T-cell (primary cell): Measurements from ENCODE around the gene PCK2. TPM values are rescaled to one million over a fixed set of nuclear protein-coding genes. Genes with fewer than 3 reads are reported as not detected.
A peak's percentile ranks its signal among the peaks of the same experiment; 100 is the strongest.
"Not testable (repeated sequence)": the region's sequence is repeated elsewhere in the genome, so short reads cannot be mapped to it uniquely, and the experiment has no call there.

Source experiments
- ATAC-seq, 4 experiments: fragments of 200-7000 bp in 3 of 4; fragments of 150-1000 bp in 1 of 4; cut with Tn5 transposase; replicated peaks in 1 of 4; 1 replicate in 3 of 4; 2 replicates in 1 of 4; pipeline ENCODE4 v1.10.0; 2021; ENCODE audit warnings: moderate library complexity in 3 of 4, mild to moderate bottlenecking in 2 of 4, moderate number of reproducible peaks in 1 of 4
- CTCF ChIA-PET, 2 donors: fragments of 300-600 bp; sonication (Branson Sonifier 250); formaldehyde crosslinking; loops; one replicate each; lab custom pipeline; 2022; ENCODE audit warnings: antibody characterized with exemption in 2 of 2; lab: Charles Lee
- POLR2A ChIA-PET, 2 donors: fragments of 300-600 bp; sonication (Branson Sonifier 250); formaldehyde crosslinking; loops; one replicate each; lab custom pipeline; 2022; ENCODE audit warnings: antibody characterized with exemption in 2 of 2; lab: Charles Lee
- DNase-seq, 35 experiments: peaks; one replicate each; pipeline versions ENCODE4 v3.0.0 to v3.0.0-alpha.2; 2013 to 2023
- H3K27ac ChIP-seq: one replicate; pipeline ENCODE4 v1.5.1; 2013; ENCODE audit warnings: low read length
- H3K27me3 ChIP-seq, 2 experiments: replicated peaks in 1 of 2; 1 replicate in 1 of 2; 2 replicates in 1 of 2; pipeline versions ENCODE4 v1.6.1 to v1.7.0; 2013; ENCODE audit warnings: low read length in 1 of 2, mixed read lengths in 1 of 2; ENCODE audit not compliant: control insufficient read depth in 2 of 2, insufficient read depth in 2 of 2; ENCODE audit errors: extremely low read depth in 1 of 2
- H3K36me3 ChIP-seq, 2 donors: 1 replicate in 1 of 2; 2 replicates in 1 of 2; pipeline versions ENCODE4 v1.6.1 to v1.7.0; 2013; ENCODE audit warnings: low read length in 1 of 2; ENCODE audit not compliant: control insufficient read depth in 2 of 2, insufficient read depth in 1 of 2; ENCODE audit errors: extremely low read depth in 1 of 2
- H3K4me1 ChIP-seq, 2 experiments: 1 replicate in 1 of 2; 2 replicates in 1 of 2; pipeline versions ENCODE4 v1.6.1 to v1.7.0; 2013; ENCODE audit warnings: low read length in 2 of 2, mixed read lengths in 1 of 2; ENCODE audit not compliant: insufficient read depth in 2 of 2, control insufficient read depth in 1 of 2; ENCODE audit errors: extremely low read depth in 1 of 2
- H3K4me3 ChIP-seq, 2 donors: 1 replicate in 1 of 2; 2 replicates in 1 of 2; pipeline versions ENCODE4 v1.5.1 to v1.7.0; 2013; ENCODE audit warnings: mild to moderate bottlenecking in 2 of 2, low read length in 1 of 2, moderate library complexity in 1 of 2; ENCODE audit not compliant: control insufficient read depth in 1 of 2; ENCODE audit errors: extremely low read depth in 1 of 2
- H3K9me3 ChIP-seq: 2 replicates; pipeline ENCODE4 v1.7.0; 2013
- H3K27ac Mint-ChIP-seq, 2 donors: one replicate each; pipeline ENCODE4 v1.8.0; 2020 to 2021; ENCODE audit warnings: mild to moderate bottlenecking in 2 of 2, mixed read lengths in 2 of 2
- H3K27me3 Mint-ChIP-seq, 2 donors: one replicate each; pipeline ENCODE4 v1.8.0; 2021 to 2022; ENCODE audit warnings: mixed read lengths in 2 of 2
- H3K36me3 Mint-ChIP-seq: one replicate; pipeline ENCODE4 v1.8.0; 2021; ENCODE audit warnings: mixed read lengths
- H3K4me1 Mint-ChIP-seq, 3 donors: one replicate each; pipeline ENCODE4 v1.8.0; 2020 to 2022; ENCODE audit warnings: mixed read lengths in 3 of 3, mild to moderate bottlenecking in 1 of 3
- H3K4me3 Mint-ChIP-seq, 3 donors: one replicate each; pipeline ENCODE4 v1.8.0; 2020 to 2022; ENCODE audit warnings: mild to moderate bottlenecking in 3 of 3, mixed read lengths in 3 of 3, moderate library complexity in 3 of 3
- H3K9me3 Mint-ChIP-seq, 3 donors: one replicate each; pipeline ENCODE4 v1.8.0; 2020 to 2022; ENCODE audit warnings: mixed read lengths in 3 of 3
- WGBS: methylation state at CpG from one replicate; pipeline ENCODE4 v1.1.5; 2013; ENCODE audit warnings: missing lambda C conversion rate; ENCODE audit not compliant: insufficient coverage; 5-methylcytosine and 5-hydroxymethylcytosine counted together
- total RNA-seq, 35 experiments: library from RNA in 6 of 35; stranded (reverse) in 6 of 35; fragments of 120-200 nt in 1 of 35; gene quantifications; one replicate each; pipeline versions ENCODE4 v1.2.1 to v1.2.4 and lab custom pipeline; 2013 to 2026

PCK2 gene
- total RNA-seq, 5 donors from 2014 or later (not counting 1 experiment from before 2014, with no cell fraction given) = 11.8 to 35.5 (median 29.4) TPM

GRCh38 chr14:24102357-24103048 lies 8.4 kb downstream of the PCK2 start:
- H3K9me3 Mint-ChIP-seq = peaks cover 0 to 4% (median 0%) of the 10 kb centered on the region in 3 donors
- no peak for ATAC-seq
- peak overlapping the region in 1 of 2 donors; percentile 16 for H3K27ac Mint-ChIP-seq
- WGBS = 100% methylated on average over 1 of the region's 7 CpGs
- no peak for DNase-seq
- H3K4me1 Mint-ChIP-seq = peaks cover 0 to 3% (median 0%) of the 10 kb centered on the region in 3 donors
- POLR2A ChIA-PET = no interaction called here
- H3K27ac ChIP-seq = no peak overlapping the region
- H3K4me1 ChIP-seq = no peaks in the 10 kb centered on the region
- CTCF ChIA-PET = interaction anchor here in 1 of 2 donors (0.6 kb wide), 1 partner anchor 252 kb away, joined by 4 read pairs; no protein-coding TSS in a partner anchor
- no peaks in the 10 kb centered on the region for H3K27me3 Mint-ChIP-seq
- H3K4me3 Mint-ChIP-seq = no peak overlapping the region
- no peaks in the 10 kb centered on the region for H3K27me3 ChIP-seq
- H3K4me3 ChIP-seq = no peak overlapping the region
- H3K36me3 ChIP-seq = peaks cover 8 to 39% of the 10 kb centered on the region in 2 donors
- peaks cover 44% of the 10 kb centered on the region for H3K36me3 Mint-ChIP-seq
- no peaks in the 10 kb centered on the region for H3K9me3 ChIP-seq

DNA sequence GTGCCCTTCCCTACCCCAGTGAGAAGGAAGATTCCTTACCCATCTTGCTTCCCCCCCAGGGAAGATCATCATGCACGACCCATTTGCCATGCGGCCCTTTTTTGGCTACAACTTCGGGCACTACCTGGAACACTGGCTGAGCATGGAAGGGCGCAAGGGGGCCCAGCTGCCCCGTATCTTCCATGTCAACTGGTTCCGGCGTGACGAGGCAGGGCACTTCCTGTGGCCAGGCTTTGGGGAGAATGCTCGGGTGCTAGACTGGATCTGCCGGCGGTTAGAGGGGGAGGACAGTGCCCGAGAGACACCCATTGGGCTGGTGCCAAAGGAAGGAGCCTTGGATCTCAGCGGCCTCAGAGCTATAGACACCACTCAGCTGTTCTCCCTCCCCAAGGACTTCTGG lies 9.3 kb downstream of the PCK2 start:
- no peak overlapping the region for H3K27ac Mint-ChIP-seq
- H3K4me3 ChIP-seq = no peak overlapping the region
- ChIA-PET POLR2A (interaction anchor here in 1 of 2 donors (0.5 to 0.8 kb wide), 2 partner anchors 10 to 192 kb away, joined by 3 to 6 read pairs; no protein-coding TSS in a partner anchor), CTCF (no interaction called here)
- ATAC-seq (no peak), DNase-seq (no peak)
- H3K4me1 ChIP-seq = peaks cover 0 to under 1% of the 10 kb centered on the region in 2 experiments
- peaks cover 2 to 6% (median 3%) of the 10 kb centered on the region in 3 donors for H3K4me1 Mint-ChIP-seq
- H3K27me3 ChIP-seq = no peaks in the 10 kb centered on the region
- H3K27ac ChIP-seq = no peak overlapping the region
- H3K9me3 Mint-ChIP-seq = peaks cover 0 to 4% (median 0%) of the 10 kb centered on the region in 3 donors
- H3K4me3 Mint-ChIP-seq = no peak overlapping the region
- peaks cover 4 to 36% of the 10 kb centered on the region in 2 donors for H3K36me3 ChIP-seq
- H3K27me3 Mint-ChIP-seq = no peaks in the 10 kb centered on the region
- H3K9me3 ChIP-seq = no peaks in the 10 kb centered on the region
- WGBS = 100% methylated on average over 8 of the region's 13 CpGs
- peaks cover 44% of the 10 kb centered on the region for H3K36me3 Mint-ChIP-seq

DNA sequence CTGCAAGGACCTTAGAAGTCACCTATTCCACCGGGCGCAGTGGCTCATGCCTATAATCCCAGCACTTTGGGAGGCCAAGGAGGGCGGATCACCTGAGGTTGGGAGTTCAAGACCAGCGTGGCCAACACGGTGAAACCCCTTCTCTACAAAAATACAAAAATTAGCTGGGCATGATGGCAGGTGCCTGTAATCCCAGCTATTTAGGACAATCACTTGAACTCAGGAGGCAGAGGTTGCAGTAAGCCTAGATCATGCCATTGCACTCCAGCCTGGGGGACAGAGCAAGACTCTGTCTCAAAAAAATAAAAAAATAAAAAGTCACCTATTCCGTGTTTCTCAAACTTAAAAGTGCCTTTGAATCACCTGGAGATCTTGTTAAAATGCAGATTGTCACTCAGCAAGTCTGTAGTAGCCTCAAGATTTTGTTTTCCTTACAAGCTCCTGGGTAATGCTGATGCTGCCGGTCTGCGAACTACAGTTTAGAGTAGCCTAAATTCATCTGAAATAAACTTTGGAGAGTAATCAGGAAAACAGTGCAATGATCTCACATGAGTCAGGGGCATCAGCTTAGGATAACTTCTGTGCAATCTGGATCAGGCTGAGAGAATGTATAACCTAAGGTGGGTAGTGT lies 11.6 kb downstream of the PCK2 start:
- H3K27me3 ChIP-seq, H3K4me3 Mint-ChIP-seq, ATAC-seq, H3K9me3 ChIP-seq, POLR2A ChIA-PET, H3K27ac ChIP-seq, H3K4me3 ChIP-seq, H3K27me3 Mint-ChIP-seq, H3K9me3 Mint-ChIP-seq, DNase-seq: not testable (repeated sequence)
- WGBS = 95% methylated on average over 4 of the region's 8 CpGs
- peaks cover 3 to 12% of the 10 kb centered on the region in 2 experiments for H3K4me1 ChIP-seq
- peak overlapping the region; percentile 28 to 41 for H3K27ac Mint-ChIP-seq
- peaks cover 0 to 14% of the 10 kb centered on the region in 2 donors for H3K36me3 ChIP-seq
- CTCF ChIA-PET = interaction anchor here (2.0 to 2.1 kb wide), 2 partner anchors 9 to 15 kb away, joined by 5 to 7 read pairs; partner anchors contain the start of genes DCAF11 (in 1 of the 2) and NRL (in 1 of the 2)
- H3K36me3 Mint-ChIP-seq = peaks cover 29% of the 10 kb centered on the region
- peaks cover 11 to 17% (median 13%) of the 10 kb centered on the region in 3 donors for H3K4me1 Mint-ChIP-seq

GRCh38 chr14:24106672-24107271 lies 12.7 kb downstream of the PCK2 start:
- POLR2A ChIA-PET = interaction anchor here (0.6 kb wide), 3 partner anchors 15 to 480 kb away, joined by 3 to 4 read pairs (median 3); no protein-coding TSS in a partner anchor
- peaks cover 11 to 18% (median 13%) of the 10 kb centered on the region in 3 donors for H3K4me1 Mint-ChIP-seq
- peaks cover 3 to 12% of the 10 kb centered on the region in 2 experiments for H3K4me1 ChIP-seq
- no CpG with 5 or more reads among the region's 4 CpGs for WGBS
- DNase-seq (no peak), ATAC-seq (no peak)
- H3K27ac ChIP-seq = no peak overlapping the region
- no peak overlapping the region for H3K4me3 ChIP-seq
- H3K27ac Mint-ChIP-seq = no peak overlapping the region
- no peaks in the 10 kb centered on the region for H3K27me3 Mint-ChIP-seq
- no peak overlapping the region for H3K4me3 Mint-ChIP-seq
- H3K36me3 ChIP-seq = peaks cover 0 to 12% of the 10 kb centered on the region in 2 donors
- peaks cover 0 to 4% (median 0%) of the 10 kb centered on the region in 3 donors for H3K9me3 Mint-ChIP-seq
- H3K9me3 ChIP-seq = no peaks in the 10 kb centered on the region
- no peaks in the 10 kb centered on the region for H3K27me3 ChIP-seq
- H3K36me3 Mint-ChIP-seq = peaks cover 25% of the 10 kb centered on the region
- CTCF ChIA-PET = interaction anchor here (0.6 to 5.5 kb wide), 7 partner anchors 8 to 54 kb away, joined by 3 to 96 read pairs (median 5); partner anchors contain the start of genes DCAF11 (in 1 of the 2), IRF9 (in 1 of the 2), NRL (in 1 of the 2) and PCK2 (in 1 of the 2)

DNA sequence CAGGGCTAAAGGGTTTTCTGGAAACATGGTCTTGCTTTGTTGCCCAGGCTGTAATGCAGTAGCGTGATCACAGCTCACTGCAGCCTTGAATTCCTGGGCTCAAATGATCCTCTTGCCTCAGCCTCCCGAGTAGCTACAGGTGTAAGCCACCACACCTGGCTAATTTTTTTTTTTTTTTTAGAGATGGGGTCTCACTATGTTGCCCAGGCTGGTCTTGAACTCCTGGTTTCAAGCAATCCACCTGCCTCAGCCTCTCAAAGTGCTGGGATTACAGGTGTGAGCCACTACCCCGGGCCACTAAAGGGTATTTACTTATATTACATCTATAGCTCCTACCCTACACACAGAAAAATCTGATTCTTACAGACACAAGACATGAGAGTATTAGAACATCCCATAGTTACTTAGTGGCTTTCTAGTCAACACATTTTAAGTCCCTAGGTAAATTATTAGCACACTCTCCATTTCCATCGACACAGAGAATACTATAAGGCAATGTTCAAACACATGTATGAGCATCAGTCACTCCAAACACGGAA lies 14.3 kb downstream of the PCK2 start:
- DNase-seq (no peak), ATAC-seq (peak; percentile 29 to 41 (median 36))
- Histone ChIP-seq H3K27ac (peak overlapping the region; percentile 79), H3K4me1 (peaks cover 3 to 14% of the 10 kb centered on the region in 2 experiments), H3K4me3 (no peak overlapping the region), H3K27me3 (no peaks in the 10 kb centered on the region), H3K36me3 (peaks cover 0 to 4% of the 10 kb centered on the region in 2 donors), H3K9me3 (no peaks in the 10 kb centered on the region)
- CTCF ChIA-PET = interaction anchor here (0.5 to 5.5 kb wide), 34 partner anchors 10 to 787 kb away, joined by 3 to 96 read pairs (median 4); partner anchors contain the start of genes PCK2 (in 2 of the 2), AP1G2 (in 1 of the 2), EMC9 (in 1 of the 2) and IRF9 (in 1 of the 2)
- Mint-ChIP-seq H3K27ac (peak overlapping the region; percentile 94 to 98), H3K27me3 (no peaks in the 10 kb centered on the region), H3K36me3 (peaks cover 16% of the 10 kb centered on the region), H3K9me3 (peaks cover 0 to 4% (median 0%) of the 10 kb centered on the region in 3 donors), H3K4me1 (peaks cover 11 to 20% (median 13%) of the 10 kb centered on the region in 3 donors), H3K4me3 (peak overlapping the region in 1 of 3 donors; percentile 5)
- POLR2A ChIA-PET = interaction anchor here (0.5 to 0.7 kb wide), 5 partner anchors 14 to 331 kb away, joined by 3 to 6 read pairs (median 3); partner anchors contain the start of genes DHRS1 (in 1 of the 2) and NOP9 (in 1 of the 2)
- WGBS = 100% methylated on average over 1 of the region's 5 CpGs
